Activated CD8-positive, alpha-beta memory T cell treated with anti-CD3 and anti-CD28 coated beads, Interleukin-2, amount 50 U/mL, for 4 hours (primary cell): ENCODE measurements around the gene HSPA9.

Source experiments
- DNase-seq: peaks from one replicate; pipeline ENCODE4 v3.0.0-alpha.2; 2020

Gene HSPA9

GRCh38 chr5:138575194-138576015 is at the start of gene HSPA9:
Gene HSPA9 (minus strand): TSS chr5:138575401. CDS start chr5:138575318, 83 bp downstream.
- peak; percentile 94 for DNase-seq

GRCh38 chr5:138623053-138623452 is 47.9 kb upstream of the HSPA9 start:
- no peak for DNase-seq

- DNase-seq = no peak
Measured at GRCh38 chr5:138622051-138622450, 46.9 kb upstream of the HSPA9 start.

DNA sequence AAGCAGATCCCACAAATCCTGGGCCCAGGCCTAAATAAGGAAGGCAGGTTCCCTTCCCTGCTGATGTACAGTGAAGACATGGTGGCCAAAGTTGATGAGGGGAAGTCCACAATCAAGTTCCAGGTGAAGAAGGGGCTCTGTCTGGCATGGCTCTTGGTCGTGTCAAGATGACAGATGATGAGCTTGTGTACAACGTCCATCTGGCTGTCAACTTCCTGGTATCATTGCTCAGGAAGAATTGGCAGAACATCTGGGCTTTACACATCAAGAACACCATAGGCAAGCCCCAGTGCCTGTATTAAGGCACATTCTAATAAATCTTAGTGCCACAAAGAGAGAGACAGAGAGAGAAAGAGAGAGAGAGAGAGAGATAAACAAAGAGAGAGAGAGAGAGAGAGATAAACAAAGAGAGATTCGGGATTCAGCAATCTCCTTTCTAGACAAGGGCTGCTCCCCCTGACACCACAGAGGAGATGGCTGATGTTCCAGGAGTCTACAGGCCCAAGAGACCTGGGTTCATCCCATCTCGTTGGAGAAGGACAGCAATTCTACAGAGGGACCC is 45.5 kb upstream of the HSPA9 start:
- no peak for DNase-seq

DNA sequence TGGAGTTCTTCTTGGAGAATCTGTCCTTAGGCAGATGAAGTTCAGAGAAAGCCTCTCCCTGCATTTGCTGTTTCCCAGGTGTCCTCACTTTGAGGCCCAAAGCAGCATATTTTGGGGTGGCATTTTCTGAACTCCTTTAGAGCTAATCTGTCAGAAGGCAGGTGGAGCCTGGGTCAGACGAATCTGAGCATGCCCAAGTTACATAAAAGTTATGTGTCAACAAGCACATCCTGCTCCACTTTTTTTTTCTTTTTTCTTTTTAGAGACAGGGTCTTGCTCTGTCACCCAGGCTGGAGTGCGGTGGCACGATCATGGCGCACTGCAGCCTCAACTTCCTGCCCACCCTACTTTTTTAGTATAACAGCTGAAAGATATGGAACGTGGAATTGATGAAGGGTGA is 41.3 kb upstream of the HSPA9 start:
- DNase-seq = no peak

DNA sequence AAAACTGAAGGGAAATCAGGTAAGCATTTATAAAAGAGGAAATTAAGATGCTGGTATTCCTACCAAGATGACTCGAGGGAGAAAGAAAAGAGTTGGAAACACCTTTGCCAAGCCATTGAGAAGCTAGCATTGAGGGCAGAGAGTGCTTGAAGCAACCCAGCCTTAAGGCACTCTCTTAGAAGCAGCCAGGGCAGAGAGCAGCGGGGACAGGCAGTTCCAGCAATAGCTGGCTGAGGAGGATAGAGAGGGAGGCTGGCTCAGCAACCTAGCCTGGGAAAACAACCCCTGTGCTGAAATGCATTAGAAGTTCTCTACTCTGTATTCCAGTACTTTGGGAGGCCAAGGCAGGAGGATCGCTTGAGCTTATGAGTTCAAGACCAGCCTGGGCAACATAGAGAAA is 40.3 kb upstream of the HSPA9 start:
- no peak for DNase-seq

DNA sequence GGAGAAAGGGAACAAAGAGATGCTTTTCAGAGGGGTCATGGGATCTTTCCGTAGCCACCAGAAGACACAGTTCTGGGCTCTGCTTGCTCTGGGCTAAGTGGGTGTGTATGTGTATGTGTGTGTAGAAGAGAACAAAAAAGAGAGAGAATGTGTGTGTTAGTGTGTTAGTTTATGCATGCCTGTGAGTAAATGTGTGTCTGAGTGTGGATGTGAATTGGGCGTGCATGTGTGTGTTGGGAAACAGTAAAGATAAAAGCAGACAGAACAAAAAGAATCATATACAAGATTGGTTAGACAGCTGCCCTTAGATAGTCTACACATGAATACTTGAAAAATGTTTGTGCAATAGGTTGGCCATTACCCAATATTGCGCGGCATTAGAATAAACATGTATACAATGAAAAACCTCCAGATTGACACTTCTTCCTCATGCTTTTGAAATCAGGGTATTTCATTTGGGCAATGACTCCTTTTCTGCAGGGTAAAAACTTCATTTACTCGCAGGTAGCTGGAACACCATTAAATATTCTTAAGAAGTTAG is 36.5 kb upstream of the HSPA9 start:
- DNase-seq = no peak

DNA sequence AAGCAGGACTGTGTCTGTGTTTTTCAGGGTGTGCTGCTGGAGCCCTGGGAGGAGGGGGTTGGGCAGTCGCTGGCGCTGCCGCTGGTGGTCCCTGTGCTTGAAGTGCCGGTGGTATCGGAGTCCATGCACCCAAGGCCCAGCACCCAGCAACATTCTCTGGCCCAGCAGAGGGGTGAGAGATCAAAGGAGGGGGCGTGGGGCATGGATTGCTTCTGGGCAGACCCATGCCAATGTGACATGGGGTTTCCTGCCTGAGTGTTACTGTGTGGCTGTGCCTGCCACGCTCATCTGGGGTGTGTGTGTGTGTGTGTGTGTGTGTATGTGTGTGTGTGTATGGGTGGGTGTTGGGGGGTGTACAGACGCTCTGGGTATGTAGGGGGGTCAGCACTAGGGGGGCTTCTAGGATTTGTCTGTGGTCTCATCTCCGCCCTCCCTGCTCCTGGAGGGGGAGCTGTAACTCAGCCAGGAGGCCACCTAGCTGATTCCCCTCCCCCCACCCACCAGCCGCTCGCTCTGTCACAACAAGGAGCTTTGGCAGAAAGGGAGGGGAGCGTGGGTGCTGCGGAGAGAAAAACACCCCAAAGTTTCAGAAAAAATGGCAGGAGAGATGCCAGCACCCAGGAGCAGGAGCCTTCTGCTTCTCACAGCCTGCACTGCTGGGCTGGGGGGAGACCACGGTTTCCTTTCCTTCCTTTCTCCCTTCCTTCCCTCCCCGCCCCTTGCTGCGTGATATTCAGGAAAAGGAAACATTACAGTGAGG is 35.9 kb upstream of the HSPA9 start:
- DNase-seq = no peak

- DNase-seq = no peak
Measured at GRCh38 chr5:138610415-138610917, 35.3 kb upstream of the HSPA9 start.

DNA sequence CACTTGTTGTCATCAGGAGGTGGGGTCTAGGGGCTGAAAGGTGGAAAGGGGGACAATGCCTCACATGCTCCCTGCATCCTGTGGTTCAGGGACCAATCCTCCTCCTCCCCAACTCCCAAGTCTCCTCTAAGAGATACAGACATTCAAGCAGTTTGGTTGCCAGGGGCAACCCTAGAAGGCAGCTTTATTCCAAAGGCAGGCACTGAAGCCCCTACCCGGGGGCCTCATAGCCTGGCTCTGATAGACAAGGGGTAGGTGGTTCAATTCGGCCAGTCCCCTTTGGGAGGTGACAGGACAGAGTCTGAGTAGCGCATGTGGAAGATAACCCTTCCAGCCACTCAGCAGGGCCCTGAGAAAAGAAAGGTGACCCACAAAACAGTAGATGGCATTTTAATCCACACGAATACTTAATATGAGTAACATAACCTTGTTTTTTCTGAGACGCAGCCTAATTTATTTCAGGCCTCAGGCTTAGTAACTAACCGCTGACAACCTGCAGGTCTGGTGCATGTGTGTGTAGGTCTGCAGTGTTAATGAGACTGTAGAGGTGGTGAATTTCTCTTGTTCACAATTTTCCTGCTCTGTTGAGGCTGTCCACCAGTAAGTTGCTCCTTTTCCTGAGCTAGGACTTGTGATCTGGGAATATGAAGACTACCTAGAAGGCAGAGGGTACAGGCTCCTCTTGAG is 31.3 kb upstream of the HSPA9 start:
- no peak for DNase-seq

GRCh38 chr5:138605254-138605972 is 30.2 kb upstream of the HSPA9 start:
- no peak for DNase-seq

DNA sequence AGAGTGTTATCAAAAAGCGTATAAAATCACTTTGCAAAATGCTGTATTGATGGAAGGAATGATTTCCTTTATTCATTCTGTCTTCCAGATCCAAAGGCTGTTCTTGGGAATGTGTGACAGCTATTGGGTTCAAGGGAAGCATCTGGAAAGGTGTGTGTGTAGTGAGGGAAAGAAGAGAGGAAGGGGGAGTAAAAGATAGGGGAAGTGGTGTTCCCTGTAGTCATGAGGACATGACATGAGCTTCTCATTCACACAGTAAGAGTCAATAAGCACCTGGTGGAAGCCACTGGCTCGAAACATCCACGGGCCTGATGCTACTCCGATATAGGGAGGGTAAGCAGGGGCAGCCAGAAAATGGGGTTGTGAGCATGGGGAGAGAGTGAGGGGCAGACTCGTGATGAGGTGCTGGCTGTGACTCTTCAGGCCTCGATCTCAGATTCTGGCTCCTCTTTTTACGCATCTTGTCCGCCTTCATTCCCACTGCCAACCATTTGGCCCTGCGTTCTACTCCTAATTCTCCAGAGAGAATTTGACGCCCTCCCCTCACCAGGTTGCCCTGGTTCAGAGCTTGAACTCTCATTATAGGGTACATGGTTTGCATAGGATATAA is 29.1 kb upstream of the HSPA9 start:
- no peak for DNase-seq

DNA sequence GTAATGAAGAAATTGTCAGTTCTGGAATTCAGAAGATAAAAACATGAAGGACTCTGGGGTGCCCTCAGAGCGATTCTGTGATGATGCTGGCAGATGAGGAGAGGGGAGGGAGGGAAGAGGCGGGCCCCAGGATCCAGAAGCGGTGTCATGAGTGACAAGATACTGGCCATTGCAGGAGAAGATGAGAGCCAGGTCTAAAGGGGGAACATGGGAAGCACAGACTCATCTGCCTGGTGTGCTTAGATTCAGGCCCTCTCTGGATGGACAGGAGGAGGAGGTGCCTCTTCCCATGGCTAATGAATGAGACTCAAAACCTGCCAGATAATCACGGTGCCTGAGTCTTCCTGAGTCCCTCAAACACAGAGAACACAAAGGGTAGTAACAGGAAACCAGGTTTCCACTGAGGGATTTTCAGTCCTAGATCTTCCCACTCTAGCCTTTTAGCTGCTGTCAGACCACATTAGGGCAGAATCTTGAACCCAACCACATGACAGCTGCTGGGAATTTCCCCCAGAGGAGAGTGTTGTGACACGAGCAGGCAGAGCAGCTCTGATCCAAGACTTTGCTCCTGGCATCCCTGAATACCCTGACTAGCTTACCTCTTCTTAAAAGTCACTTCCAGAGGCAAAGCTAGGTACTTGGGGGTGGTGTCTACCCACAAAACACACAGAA is 28.2 kb upstream of the HSPA9 start:
- no peak for DNase-seq

- DNase-seq = no peak
Measured at GRCh38 chr5:138602371-138603000, 27.3 kb upstream of the HSPA9 start.

- DNase-seq = no peak
Measured at GRCh38 chr5:138601444-138601843, 26.2 kb upstream of the HSPA9 start.

DNA sequence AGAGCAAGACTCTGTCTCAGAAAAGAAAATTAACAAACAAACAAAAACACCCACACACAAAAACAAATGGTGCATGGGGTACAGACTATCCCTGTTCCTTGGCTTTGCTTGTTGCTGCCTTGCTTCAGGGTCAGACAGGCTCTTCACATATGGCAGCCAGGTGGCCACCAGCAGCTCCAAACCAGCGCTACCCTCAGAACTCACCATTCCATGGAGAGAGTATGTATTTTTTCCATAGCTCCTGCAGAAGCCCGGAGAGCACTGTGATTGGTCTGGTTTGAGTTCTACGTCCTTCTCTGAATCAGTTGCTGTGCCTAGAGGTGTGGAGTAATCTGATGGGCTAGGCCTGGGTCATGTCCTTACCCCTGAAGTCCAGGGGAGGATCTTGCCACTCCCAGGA is 25.2 kb upstream of the HSPA9 start:
- DNase-seq = no peak

GRCh38 chr5:138597661-138598400 is 22.6 kb upstream of the HSPA9 start:
- no peak for DNase-seq

- DNase-seq = no peak
Measured at GRCh38 chr5:138596105-138596881, 21.1 kb upstream of the HSPA9 start.

DNA sequence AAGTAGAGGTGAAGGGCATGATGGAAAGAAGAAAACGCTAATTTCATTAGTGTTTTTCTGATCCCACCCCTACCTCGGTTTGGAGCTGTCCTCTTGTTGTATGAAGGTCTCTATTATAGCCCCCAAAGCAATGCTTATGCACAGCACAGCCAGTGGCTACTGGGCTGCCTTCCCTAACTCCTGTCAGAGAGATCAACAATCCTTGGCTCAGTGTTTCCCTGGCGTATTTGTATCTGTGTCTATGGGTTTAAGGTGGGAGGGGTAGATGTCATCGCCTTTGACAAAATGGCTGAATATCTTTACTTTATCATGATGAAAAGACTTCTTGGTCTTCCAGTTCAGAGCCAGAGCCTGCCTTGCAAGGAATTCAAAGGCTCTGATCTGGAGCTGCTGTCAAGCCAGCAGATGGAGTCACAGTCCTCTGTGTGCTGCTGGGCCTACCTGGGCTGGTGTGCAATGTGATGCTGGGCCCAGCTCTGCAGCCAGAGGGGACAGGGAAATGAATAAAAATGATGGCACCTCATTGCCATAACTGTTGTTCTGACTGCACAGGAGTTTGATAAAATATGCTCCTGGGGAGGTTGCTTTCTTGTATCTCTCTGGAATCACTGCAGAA is 20.1 kb upstream of the HSPA9 start:
- no peak for DNase-seq
